ENCODE measurements around the gene LGR5. TPM values are rescaled to one million over a fixed set of nuclear protein-coding genes. Genes with fewer than 3 reads are reported as not detected.

The LGR5 gene
- total and polyA plus RNA-seq, 2 of the 4 experiments (the other 2 are of a cell fraction) = not detected

GRCh38 chr12:71627438-71628002 lies 187.9 kb downstream of the LGR5 start:
- in situ Hi-C loops (cut with MboI; ENCODE audit: low sequenced_read_pairs) (no loop called here), dilution Hi-C loops (cut with HindIII; ENCODE audit: low sequenced_read_pairs, unreplicated experiment) (no loop called here), intact Hi-C loops (cut with micrococcal nuclease) (no loop called here)
- no CpG with 5 or more reads among the region's 2 CpGs for WGBS, 2 experiments (ENCODE audit: extremely low coverage in 2 of 2, insufficient read length in 1 of 2)
- no peak overlapping the region for H2BK20ac ChIP-seq (ENCODE audit: low read depth, low read length)
- H2AK9ac ChIP-seq (replicated peaks; ENCODE audit: low read depth, low read length, poor library complexity) = no peak overlapping the region
- no peak overlapping the region for H4K8ac ChIP-seq (ENCODE audit: low read depth in 2 of 2, low read length in 2 of 2)
- H3K4me3 ChIP-seq (ENCODE audit: insufficient read depth, low read depth, low read length) = no peak overlapping the region
- no peak overlapping the region for H4K91ac ChIP-seq (ENCODE audit: insufficient read depth, low read depth, low read length)
- no peaks in the 10 kb centered on the region for H3K27me3 ChIP-seq (ENCODE audit: control insufficient read depth, insufficient read depth, low read length)
- ATAC-seq (ENCODE audit: low read depth) = no peak
- no peak overlapping the region for H3K27ac ChIP-seq (ENCODE audit: insufficient read depth, low read length)
- no peak overlapping the region for H3K4ac ChIP-seq (ENCODE audit: low read depth, low read length)
- no peak for DNase-seq
- H4K20me1 ChIP-seq (ENCODE audit: insufficient read depth, low read length) = peaks cover 8% of the 10 kb centered on the region; the same call in 1 of the 2 replicates
- H3K56ac ChIP-seq (ENCODE audit: extremely low read depth, insufficient read depth, low read length) = no peak overlapping the region
- H3K4me2 ChIP-seq (ENCODE audit: low read depth, low read length) = no peak overlapping the region
- H3K79me1 ChIP-seq (ENCODE audit: low read depth in 1 of 2, low read length in 2 of 2) = peaks cover 7 to 15% of the 10 kb centered on the region in 2 experiments; a peak in 3 of 4 replicates
- H2BK5ac ChIP-seq (ENCODE audit: low read depth, low read length, poor library complexity, severe bottlenecking) = no peak overlapping the region
- POLR2A ChIA-PET (ENCODE audit: unreplicated experiment) = no interaction called here
- peaks cover 43% of the 10 kb centered on the region for H3K36me3 ChIP-seq (ENCODE audit: control insufficient read depth, insufficient read depth, low read length)
- H2BK120ac ChIP-seq (ENCODE audit: low read depth, low read length) = no peak overlapping the region
- H3K14ac ChIP-seq (replicated peaks; ENCODE audit: low read depth, low read length) = no peak overlapping the region
- H3K18ac ChIP-seq (ENCODE audit: low read depth, low read length) = no peak overlapping the region
- no peak overlapping the region for H4K5ac ChIP-seq (ENCODE audit: low read depth, low read length)
- H3K23ac ChIP-seq (ENCODE audit: low read depth, low read length) = no peak overlapping the region
- H3K9me3 ChIP-seq (ENCODE audit: control insufficient read depth, insufficient read depth, low read length) = no peaks in the 10 kb centered on the region
- no TSS peak for BruUV-seq (replicated peaks)
- H3K4me1 ChIP-seq (ENCODE audit: control insufficient read depth, insufficient read depth, low read length) = peaks cover 2% of the 10 kb centered on the region; the same call in 1 of the 2 replicates
- H2AFZ ChIP-seq (replicated peaks; ENCODE audit: low read length, poor library complexity) = no peak overlapping the region
- H3K9ac ChIP-seq (ENCODE audit: low read depth, low read length) = no peak overlapping the region
- CTCF ChIA-PET = interaction anchor here (1.0 kb wide), 2 partner anchors 9 to 119 kb away, joined by 3 to 6 read pairs; no protein-coding TSS in a partner anchor
- TF ChIP-seq MXI1 (IDR thresholded peaks at IDR 0.05; ENCODE audit: borderline replicate concordance, low read depth, low read length) (no peak), CHD1 (IDR thresholded peaks at IDR 0.05; ENCODE audit: low read depth, low read length) (no peak), MAZ (IDR thresholded peaks at IDR 0.05; ENCODE audit: borderline replicate concordance, low read depth, low read length) (no peak), RCOR1 (IDR thresholded peaks at IDR 0.05; ENCODE audit: insufficient replicate concordance, low read length) (no peak), BHLHE40 (IDR thresholded peaks at IDR 0.05; ENCODE audit: low read depth, low read length) (no peak), RAD21 (IDR thresholded peaks at IDR 0.05; ENCODE audit: low read length) (no peak), FOS (IDR thresholded peaks at IDR 0.05; ENCODE audit: low read depth, low read length) (no peak), RFX5 (IDR thresholded peaks at IDR 0.05; ENCODE audit: low read depth, low read length) (no peak), CTCF (conservative IDR thresholded peaks at IDR 0.05; ENCODE audit: low read depth, low read length) (no peak), USF2 (IDR thresholded peaks at IDR 0.05; ENCODE audit: low read depth, low read length) (no peak)
- H3K9me1 ChIP-seq (ENCODE audit: insufficient read depth, low read length) = no peaks in the 10 kb centered on the region
- no peak overlapping the region for H2AK5ac ChIP-seq (ENCODE audit: low read depth, low read length)
- H2BK15ac ChIP-seq (ENCODE audit: low read depth, low read length) = no peak overlapping the region

All from IMR-90 (cell line).